HepG2 (cell line): ENCODE results near the gene DZANK1. TPM values are rescaled to one million over a fixed set of nuclear protein-coding genes. Genes with fewer than 3 reads are reported as not detected.

Experiments
- HOXA7 ChIP-seq: sonication (generic); formaldehyde crosslinking; IDR thresholded peaks from 2 replicates; pipeline ENCODE4 v1.8.1; 2022; ENCODE audit warnings: mild to moderate bottlenecking, missing genetic modification reagents, moderate library complexity
- ISL2 ChIP-seq: sonication (generic); formaldehyde crosslinking; IDR thresholded peaks from 2 replicates; pipeline ENCODE4 v1.5.0; 2020; ENCODE audit warnings: missing genetic modification reagents
- MATR3 ChIP-seq: sonication (generic); formaldehyde crosslinking; IDR thresholded peaks from 2 replicates; pipeline ENCODE4 v1.4.0; 2020; ENCODE audit warnings: missing genetic modification reagents
- MEIS2 ChIP-seq: sonication (generic); formaldehyde crosslinking; IDR thresholded peaks from 2 replicates; pipeline ENCODE4 v1.9.0; 2021; ENCODE audit warnings: mild to moderate bottlenecking, missing genetic modification reagents
- MZF1 ChIP-seq: sonication (generic); formaldehyde crosslinking; IDR thresholded peaks from 2 replicates; pipeline ENCODE4 v1.8.1; 2023; ENCODE audit warnings: mild to moderate bottlenecking, missing genetic modification reagents, borderline replicate concordance
- NBN ChIP-seq: fragments of 450-650 bp; conservative IDR thresholded peaks from 2 replicates; pipeline ENCODE4 v1.6.1; 2017
- POLR2AphosphoS2 ChIP-seq: IDR thresholded peaks from 2 replicates; pipeline ENCODE4 v1.6.1; 2011; ENCODE audit warnings: low read depth, low read length, improper control_type of control experiment
- SATB2 ChIP-seq: sonication (generic); formaldehyde crosslinking; IDR thresholded peaks from 2 replicates; pipeline ENCODE4 v1.5.0; 2020; ENCODE audit warnings: missing genetic modification reagents
- SP2 ChIP-seq: sonication (generic); formaldehyde crosslinking; IDR thresholded peaks from 2 replicates; pipeline ENCODE4 v1.5.1; 2020; ENCODE audit warnings: mild to moderate bottlenecking, missing genetic modification reagents
- THAP11 ChIP-seq: IDR thresholded peaks from 2 replicates; pipeline ENCODE4 v1.6.1; 2016; ENCODE audit warnings: missing biosample characterization, missing genetic modification reagents
- ZNF230 ChIP-seq: sonication (generic); formaldehyde crosslinking; IDR thresholded peaks from 2 replicates; pipeline ENCODE4 v1.4.0; 2020; ENCODE audit warnings: mild to moderate bottlenecking, missing genetic modification reagents
- ZNF260 ChIP-seq: sonication (generic); formaldehyde crosslinking; IDR thresholded peaks from 2 replicates; pipeline ENCODE4 v1.4.0; 2020; ENCODE audit warnings: missing genetic modification reagents, low read depth, mild to moderate bottlenecking, borderline replicate concordance
- ZNF879 ChIP-seq: sonication (generic); formaldehyde crosslinking; IDR thresholded peaks from 2 replicates; pipeline ENCODE4 v1.8.1; 2023; ENCODE audit warnings: missing genetic modification reagents
- polyA plus RNA-seq, 8 experiments: library from polyadenylated mRNA; depleted of rRNA in 3 of 8; stranded (reverse) in 7 of 8; unstranded in 1 of 8; fragments of >200 nt; fragmentation: Illumina TruSeq in 4 of 8; extraction: Trizol in 4 of 8; gene quantifications; 2 replicates each; pipeline versions ENCODE4 v1.2.1 to v1.2.3, GENCODE V29; 2011 to 2016; ENCODE audit warnings: low read depth in 4 of 8, missing spikeins in 1 of 8, mixed read lengths in 1 of 8; ENCODE audit not compliant: insufficient read depth in 1 of 8
- total RNA-seq, 5 experiments: library from RNA; depleted of rRNA; stranded (reverse); fragments of >200 nt; fragmentation: Illumina TruSeq; extraction: Trizol; gene quantifications; 2 replicates each; pipeline ENCODE4 v1.2.3, GENCODE V29; 2016; ENCODE audit warnings: low read depth in 1 of 5
- TF ChIP-seq, protein P1 (sequence below): sonication (generic); formaldehyde crosslinking; IDR thresholded peaks from 2 replicates; pipeline ENCODE4 v1.4.0; 2020; ENCODE audit warnings: missing genetic modification reagents, borderline replicate concordance
- TF ChIP-seq, protein P2 (sequence below): sonication (generic); formaldehyde crosslinking; IDR thresholded peaks from 2 replicates; pipeline ENCODE4 v1.4.0; 2020; ENCODE audit warnings: mild to moderate bottlenecking, missing genetic modification reagents
- TF ChIP-seq, protein P3 (sequence below): sonication (generic); formaldehyde crosslinking; IDR thresholded peaks from 2 replicates; pipeline ENCODE4 v1.4.0; 2020; ENCODE audit warnings: missing genetic modification reagents, borderline replicate concordance
- TF ChIP-seq, protein P4 (sequence below): sonication (generic); formaldehyde crosslinking; IDR thresholded peaks from 2 replicates; pipeline ENCODE4 v1.4.0; 2020; ENCODE audit warnings: missing genetic modification reagents, borderline replicate concordance

The DZANK1 gene
- total and polyA plus RNA-seq, 2 of the 13 experiments (the other 11 are each of a cell fraction or from before 2014, with no cell fraction given): 1.6 to 3.2 TPM

DNA sequence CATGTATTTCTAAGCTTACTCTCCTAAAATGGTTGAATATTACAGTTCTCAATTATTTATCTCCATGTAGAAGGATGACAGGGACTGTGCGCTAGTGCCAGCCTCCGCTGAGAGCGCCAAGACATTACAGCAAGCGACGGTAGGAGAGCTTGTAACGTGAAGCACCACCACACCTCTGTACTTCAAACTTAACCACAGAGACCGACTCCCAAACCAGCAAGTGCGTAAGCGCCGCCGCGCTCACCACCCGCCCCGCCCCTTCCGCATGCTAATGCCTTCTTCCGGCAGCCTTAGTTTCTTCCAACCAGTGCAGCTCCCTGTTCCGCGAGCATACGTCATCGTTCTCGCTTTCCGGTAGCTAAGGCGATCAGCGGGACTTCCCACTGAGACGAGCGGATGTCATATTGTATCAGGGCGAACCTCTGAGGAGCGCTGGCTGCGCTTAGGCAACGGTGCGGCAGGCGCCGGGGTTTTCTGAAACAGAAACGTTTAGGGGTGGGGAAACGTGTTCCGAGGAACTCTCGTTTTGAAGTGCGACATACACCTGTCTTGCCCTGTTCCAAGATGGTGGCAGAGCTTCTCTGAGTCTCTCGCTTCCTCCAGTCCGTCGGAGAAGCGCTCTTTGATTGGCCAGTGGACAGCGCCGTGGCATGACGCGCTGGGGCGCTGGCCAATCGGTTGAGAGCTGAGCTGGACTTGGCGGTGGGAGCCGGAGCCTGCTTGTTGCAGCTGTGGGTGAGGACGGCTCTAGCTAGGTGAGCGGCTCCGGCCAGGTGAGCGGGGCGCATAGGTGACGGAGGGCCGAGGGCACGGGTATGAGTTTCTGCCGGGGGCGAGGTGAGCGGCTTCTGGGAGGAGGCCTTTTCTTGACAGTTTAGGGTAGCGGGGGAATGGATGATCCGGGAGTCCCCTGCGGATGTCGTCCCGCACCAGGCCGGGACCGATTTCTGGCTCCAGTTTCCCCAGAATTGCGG, 40.7 kb upstream of the DZANK1 start, which contains the start of gene SEC23B (continued):
- TF ChIP-seq, protein P1, sequence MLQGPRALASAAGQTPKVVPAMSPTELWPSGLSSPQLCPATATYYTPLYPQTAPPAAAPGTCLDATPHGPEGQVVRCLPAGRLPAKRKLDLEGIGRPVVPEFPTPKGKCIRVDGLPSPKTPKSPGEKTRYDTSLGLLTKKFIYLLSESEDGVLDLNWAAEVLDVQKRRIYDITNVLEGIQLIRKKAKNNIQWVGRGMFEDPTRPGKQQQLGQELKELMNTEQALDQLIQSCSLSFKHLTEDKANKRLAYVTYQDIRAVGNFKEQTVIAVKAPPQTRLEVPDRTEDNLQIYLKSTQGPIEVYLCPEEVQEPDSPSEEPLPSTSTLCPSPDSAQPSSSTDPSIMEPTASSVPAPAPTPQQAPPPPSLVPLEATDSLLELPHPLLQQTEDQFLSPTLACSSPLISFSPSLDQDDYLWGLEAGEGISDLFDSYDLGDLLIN (CRISPR knock-in tag): peak; percentile 70; the same call in 1 of the 2 replicates
- TF ChIP-seq HOXA7 (CRISPR knock-in tag): no peak
- peak; percentile 68 for TF ChIP-seq ISL2 (CRISPR knock-in tag)
- peak; percentile 98 for TF ChIP-seq ZNF230 (CRISPR knock-in tag)
- peak; percentile 54; the same call in 1 of the 2 replicates for TF ChIP-seq MEIS2 (CRISPR knock-in tag)
- TF ChIP-seq POLR2AphosphoS2: peak; percentile 92; the same call in 1 of the 2 replicates
- peak; percentile 87 for TF ChIP-seq SP2
- TF ChIP-seq SATB2 (CRISPR knock-in tag): peak; percentile 86; the same call in 1 of the 2 replicates
- TF ChIP-seq MZF1 (CRISPR knock-in tag): peak; percentile 83; the same call in 1 of the 2 replicates
- TF ChIP-seq MATR3 (CRISPR knock-in tag): no peak
- TF ChIP-seq, protein P2, sequence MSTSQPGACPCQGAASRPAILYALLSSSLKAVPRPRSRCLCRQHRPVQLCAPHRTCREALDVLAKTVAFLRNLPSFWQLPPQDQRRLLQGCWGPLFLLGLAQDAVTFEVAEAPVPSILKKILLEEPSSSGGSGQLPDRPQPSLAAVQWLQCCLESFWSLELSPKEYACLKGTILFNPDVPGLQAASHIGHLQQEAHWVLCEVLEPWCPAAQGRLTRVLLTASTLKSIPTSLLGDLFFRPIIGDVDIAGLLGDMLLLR (CRISPR knock-in tag): peak; percentile 29; the same call in 1 of the 2 replicates
- TF ChIP-seq, protein P3, sequence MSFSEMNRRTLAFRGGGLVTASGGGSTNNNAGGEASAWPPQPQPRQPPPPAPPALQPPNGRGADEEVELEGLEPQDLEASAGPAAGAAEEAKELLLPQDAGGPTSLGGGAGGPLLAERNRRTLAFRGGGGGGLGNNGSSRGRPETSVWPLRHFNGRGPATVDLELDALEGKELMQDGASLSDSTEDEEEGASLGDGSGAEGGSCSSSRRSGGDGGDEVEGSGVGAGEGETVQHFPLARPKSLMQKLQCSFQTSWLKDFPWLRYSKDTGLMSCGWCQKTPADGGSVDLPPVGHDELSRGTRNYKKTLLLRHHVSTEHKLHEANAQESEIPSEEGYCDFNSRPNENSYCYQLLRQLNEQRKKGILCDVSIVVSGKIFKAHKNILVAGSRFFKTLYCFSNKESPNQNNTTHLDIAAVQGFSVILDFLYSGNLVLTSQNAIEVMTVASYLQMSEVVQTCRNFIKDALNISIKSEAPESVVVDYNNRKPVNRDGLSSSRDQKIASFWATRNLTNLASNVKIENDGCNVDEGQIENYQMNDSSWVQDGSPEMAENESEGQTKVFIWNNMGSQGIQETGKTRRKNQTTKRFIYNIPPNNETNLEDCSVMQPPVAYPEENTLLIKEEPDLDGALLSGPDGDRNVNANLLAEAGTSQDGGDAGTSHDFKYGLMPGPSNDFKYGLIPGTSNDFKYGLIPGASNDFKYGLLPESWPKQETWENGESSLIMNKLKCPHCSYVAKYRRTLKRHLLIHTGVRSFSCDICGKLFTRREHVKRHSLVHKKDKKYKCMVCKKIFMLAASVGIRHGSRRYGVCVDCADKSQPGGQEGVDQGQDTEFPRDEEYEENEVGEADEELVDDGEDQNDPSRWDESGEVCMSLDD (CRISPR knock-in tag): peak; percentile 77
- no peak for TF ChIP-seq ZNF260
- no peak for TF ChIP-seq NBN
- TF ChIP-seq ZNF879 (CRISPR knock-in tag): peak; percentile 56
- peak; percentile 95 for TF ChIP-seq THAP11 (CRISPR knock-in tag)
- TF ChIP-seq, protein P4, sequence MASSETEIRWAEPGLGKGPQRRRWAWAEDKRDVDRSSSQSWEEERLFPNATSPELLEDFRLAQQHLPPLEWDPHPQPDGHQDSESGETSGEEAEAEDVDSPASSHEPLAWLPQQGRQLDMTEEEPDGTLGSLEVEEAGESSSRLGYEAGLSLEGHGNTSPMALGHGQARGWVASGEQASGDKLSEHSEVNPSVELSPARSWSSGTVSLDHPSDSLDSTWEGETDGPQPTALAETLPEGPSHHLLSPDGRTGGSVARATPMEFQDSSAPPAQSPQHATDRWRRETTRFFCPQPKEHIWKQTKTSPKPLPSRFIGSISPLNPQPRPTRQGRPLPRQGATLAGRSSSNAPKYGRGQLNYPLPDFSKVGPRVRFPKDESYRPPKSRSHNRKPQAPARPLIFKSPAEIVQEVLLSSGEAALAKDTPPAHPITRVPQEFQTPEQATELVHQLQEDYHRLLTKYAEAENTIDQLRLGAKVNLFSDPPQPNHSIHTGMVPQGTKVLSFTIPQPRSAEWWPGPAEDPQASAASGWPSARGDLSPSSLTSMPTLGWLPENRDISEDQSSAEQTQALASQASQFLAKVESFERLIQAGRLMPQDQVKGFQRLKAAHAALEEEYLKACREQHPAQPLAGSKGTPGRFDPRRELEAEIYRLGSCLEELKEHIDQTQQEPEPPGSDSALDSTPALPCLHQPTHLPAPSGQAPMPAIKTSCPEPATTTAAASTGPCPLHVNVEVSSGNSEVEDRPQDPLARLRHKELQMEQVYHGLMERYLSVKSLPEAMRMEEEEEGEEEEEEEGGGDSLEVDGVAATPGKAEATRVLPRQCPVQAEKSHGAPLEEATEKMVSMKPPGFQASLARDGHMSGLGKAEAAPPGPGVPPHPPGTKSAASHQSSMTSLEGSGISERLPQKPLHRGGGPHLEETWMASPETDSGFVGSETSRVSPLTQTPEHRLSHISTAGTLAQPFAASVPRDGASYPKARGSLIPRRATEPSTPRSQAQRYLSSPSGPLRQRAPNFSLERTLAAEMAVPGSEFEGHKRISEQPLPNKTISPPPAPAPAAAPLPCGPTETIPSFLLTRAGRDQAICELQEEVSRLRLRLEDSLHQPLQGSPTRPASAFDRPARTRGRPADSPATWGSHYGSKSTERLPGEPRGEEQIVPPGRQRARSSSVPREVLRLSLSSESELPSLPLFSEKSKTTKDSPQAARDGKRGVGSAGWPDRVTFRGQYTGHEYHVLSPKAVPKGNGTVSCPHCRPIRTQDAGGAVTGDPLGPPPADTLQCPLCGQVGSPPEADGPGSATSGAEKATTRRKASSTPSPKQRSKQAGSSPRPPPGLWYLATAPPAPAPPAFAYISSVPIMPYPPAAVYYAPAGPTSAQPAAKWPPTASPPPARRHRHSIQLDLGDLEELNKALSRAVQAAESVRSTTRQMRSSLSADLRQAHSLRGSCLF (CRISPR knock-in tag): peak; percentile 2; the same call in 1 of the 2 replicates
